NB4 (cell line): ENCODE data around the gene GBX2.

Experiments
- CTCF ChIP-seq: IDR thresholded peaks from one replicate; pipeline ENCODE4 v1.5.1; 2012; ENCODE audit warnings: low read depth, low read length
- MAX ChIP-seq: IDR thresholded peaks from 2 replicates; pipeline ENCODE4 v1.6.1; 2011; ENCODE audit warnings: low read depth, low read length
- MYC ChIP-seq: IDR thresholded peaks from 2 replicates; pipeline ENCODE4 v1.6.1; 2011; ENCODE audit warnings: low read depth, low read length
- POLR2A ChIP-seq: IDR thresholded peaks from 2 replicates; pipeline ENCODE4 v1.6.1; 2011; ENCODE audit warnings: mild to moderate bottlenecking; ENCODE audit not compliant: insufficient read length; ENCODE audit errors: extremely low read depth

DNA sequence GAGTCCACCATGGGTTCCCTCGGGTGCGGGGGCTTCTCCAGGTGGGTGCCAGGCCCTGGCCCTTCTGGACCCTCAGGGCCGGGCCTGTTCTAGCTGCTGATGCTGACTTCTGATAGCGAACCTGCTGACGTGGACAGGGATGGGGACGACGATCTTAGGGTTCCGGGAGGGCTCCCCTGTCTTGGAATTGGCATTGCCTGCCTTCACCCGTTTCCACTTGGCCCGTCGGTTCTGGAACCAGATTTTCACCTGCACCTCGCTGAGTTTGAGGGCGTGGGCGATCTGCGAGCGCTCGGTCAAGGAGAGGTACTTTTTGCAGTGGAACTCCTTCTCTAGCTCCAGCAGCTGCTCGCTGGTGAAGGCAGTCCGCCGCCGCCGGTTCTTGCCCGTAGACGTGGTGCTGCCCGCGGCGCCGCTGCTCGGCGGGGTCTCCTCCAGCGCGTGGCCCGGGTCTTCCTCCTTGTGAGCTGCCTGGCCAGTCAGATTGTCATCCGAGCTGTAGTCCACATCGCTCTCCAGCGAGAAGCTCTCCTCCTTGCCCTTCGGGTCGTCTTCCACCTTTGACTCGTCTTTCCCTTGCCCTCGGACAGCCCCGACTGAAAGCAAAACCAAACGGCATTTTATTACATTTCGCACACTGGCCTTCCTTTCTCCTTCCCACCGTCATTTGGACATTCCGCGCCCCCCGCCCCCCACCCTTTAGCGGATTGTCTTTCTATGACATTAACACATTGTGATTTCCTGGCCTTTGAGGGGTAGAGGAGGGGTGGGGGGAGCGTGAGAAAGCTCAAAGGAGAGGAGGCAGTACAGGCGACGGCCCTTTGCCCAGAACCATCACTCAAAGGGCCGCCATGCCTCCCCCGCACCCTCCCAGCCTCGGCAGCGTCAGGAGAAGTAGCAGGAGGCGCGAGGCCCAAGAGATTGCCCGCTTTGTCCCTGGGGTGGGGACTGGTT lies 2.1 kb downstream of the GBX2 start:
- no peak for TF ChIP-seq CTCF
- TF ChIP-seq MAX, result no peak
- no peak for TF ChIP-seq MYC
- no peak for TF ChIP-seq POLR2A
